ENCODE results near the gene BPIFB3. TPM values are rescaled to one million over a fixed set of nuclear protein-coding genes. Genes with fewer than 3 reads are reported as not detected.
"Not testable (repeated sequence)": the region's sequence is repeated elsewhere in the genome, so short reads cannot be mapped to it uniquely, and the experiment has no call there.

BPIFB3 gene
- total RNA-seq, 4 donors from 2014 or later = not detected

GRCh38 chr20:33119725-33120720 is 66.3 kb downstream of the BPIFB3 start:
- H3K27ac ChIP-seq = no peak overlapping the region
- ATAC-seq = no peak
- no peaks in the 10 kb centered on the region for H3K9me3 ChIP-seq
- no peaks in the 10 kb centered on the region for H3K36me3 ChIP-seq
- no peak for DNase-seq
- TF ChIP-seq CTCF (IDR thresholded peaks at IDR 0.05 in 4 of 5, conservative IDR thresholded peaks at IDR 0.05 in 1 of 5) = no peak
- no peak for TF ChIP-seq POLR2A (IDR thresholded peaks at IDR 0.05)
- intact Hi-C loops (cut with DNase I; ENCODE audit: low total_unique reads) = no loop called here
- no peaks in the 10 kb centered on the region for H3K4me1 ChIP-seq
- H3K27me3 ChIP-seq = no peaks in the 10 kb centered on the region
- in situ Hi-C loops (cut with MboI; ENCODE audit: low sequenced_read_pairs in 4 of 4) = no loop called here
- H3K4me3 ChIP-seq = no peak overlapping the region

GRCh38 chr20:33120934-33121333 is 67.2 kb downstream of the BPIFB3 start:
- Histone ChIP-seq H3K9me3 (no peaks in the 10 kb centered on the region), H3K27me3 (no peaks in the 10 kb centered on the region), H3K27ac (no peak overlapping the region), H3K4me3 (no peak overlapping the region), H3K36me3 (no peaks in the 10 kb centered on the region), H3K4me1 (no peaks in the 10 kb centered on the region)
- DNase-seq = no peak
- ATAC-seq = no peak
- TF ChIP-seq POLR2A (IDR thresholded peaks at IDR 0.05) (no peak), CTCF (IDR thresholded peaks at IDR 0.05 in 4 of 5, conservative IDR thresholded peaks at IDR 0.05 in 1 of 5) (no peak)
- in situ Hi-C loops (cut with MboI; ENCODE audit: low sequenced_read_pairs in 4 of 4) = no loop called here
- intact Hi-C loops (cut with DNase I; ENCODE audit: low total_unique reads) = no loop called here

GRCh38 chr20:33122297-33122696 is 68.6 kb downstream of the BPIFB3 start:
- intact Hi-C loops (cut with DNase I; ENCODE audit: low total_unique reads) = not testable (repeated sequence)

More at GRCh38 chr20:33122297-33122696, 68.6 kb downstream of the BPIFB3 start:
- in situ Hi-C loops (cut with MboI; ENCODE audit: low sequenced_read_pairs in 4 of 4); H3K4me3 ChIP-seq; ATAC-seq; H3K4me1 ChIP-seq; H3K27ac ChIP-seq; H3K36me3 ChIP-seq; H3K27me3 ChIP-seq; DNase-seq; H3K9me3 ChIP-seq: not testable (repeated sequence)

Other genes with a start within 250 kb of the BPIFB3 start
- 10 to 100 TPM; 33.9 to 53.5 (median 42.3) TPM for gene MAPRE1, start 233.9 kb upstream of the BPIFB3 start, total RNA-seq
- not detected for gene EFCAB8, start 195.0 kb upstream of the BPIFB3 start, total RNA-seq
- not detected for gene SUN5, start 49.5 kb upstream of the BPIFB3 start, total RNA-seq
- not detected for gene BPIFB2, start 46.2 kb upstream of the BPIFB3 start, total RNA-seq
- not detected for gene BPIFB6, start 22.3 kb upstream of the BPIFB3 start, total RNA-seq
- not detected for gene BPIFB4, start 25.7 kb downstream of the BPIFB3 start, total RNA-seq
- not detected for gene BPIFA2, start 114.3 kb downstream of the BPIFB3 start, total RNA-seq
- gene BPIFA3, start 163.4 kb downstream of the BPIFB3 start, total RNA-seq = not detected
- gene BPIFA1, start 182.1 kb downstream of the BPIFB3 start, total RNA-seq = not detected
- gene BPIFB1, start 229.3 kb downstream of the BPIFB3 start, total RNA-seq = not detected

Data from gastrocnemius medialis (tissue), 4 donors.